GM12864 (cell line): ENCODE results near the gene PRKG1.

ENCODE experiments used
- DNase-seq: peaks from one replicate; pipeline ENCODE4 v3.0.0-alpha.2; 2011; ENCODE audit warnings: low read depth
- H3K4me3 ChIP-seq: 2 replicates; pipeline ENCODE4 v1.5.1; 2011; ENCODE audit warnings: mild to moderate bottlenecking, low read depth, low read length, control low read depth
- CTCF ChIP-seq: IDR thresholded peaks from 2 replicates; pipeline ENCODE4 v1.5.1; 2011; ENCODE audit warnings: low read depth, mild to moderate bottlenecking, moderate library complexity, low read length, control low read depth, inconsistent platforms; ENCODE audit errors: missing control alignments

PRKG1 gene

GRCh38 chr10:51507476-51507875 lies 433.2 kb downstream of the PRKG1 start:
- no peak for DNase-seq
- H3K4me3 ChIP-seq: no peak overlapping the region
- TF ChIP-seq CTCF: no peak

- DNase-seq: no peak
- H3K4me3 ChIP-seq: no peak overlapping the region
- no peak for TF ChIP-seq CTCF
These were observed 433.9 kb downstream of the PRKG1 start for GRCh38 chr10:51508156-51508555.

- no peak for TF ChIP-seq CTCF
- H3K4me3 ChIP-seq: no peak overlapping the region
- DNase-seq: no peak
These were observed 435.9 kb downstream of the PRKG1 start for GRCh38 chr10:51510231-51510630.

- no peak for TF ChIP-seq CTCF
- H3K4me3 ChIP-seq: no peak overlapping the region
- no peak for DNase-seq
These were observed 447.3 kb downstream of the PRKG1 start for GRCh38 chr10:51521605-51522004.

GRCh38 chr10:51522858-51523257 lies 448.6 kb downstream of the PRKG1 start:
- TF ChIP-seq CTCF: no peak
- no peak for DNase-seq
- H3K4me3 ChIP-seq: no peak overlapping the region

GRCh38 chr10:51523440-51523839 lies 449.2 kb downstream of the PRKG1 start:
- H3K4me3 ChIP-seq: no peak overlapping the region
- no peak for TF ChIP-seq CTCF
- DNase-seq: no peak

GRCh38 chr10:51524041-51524440 lies 449.8 kb downstream of the PRKG1 start:
- no peak for DNase-seq
- TF ChIP-seq CTCF: no peak
- H3K4me3 ChIP-seq: no peak overlapping the region
